ENCODE measurements around the gene TMEM63C. TPM values are rescaled to one million over a fixed set of nuclear protein-coding genes. Genes with fewer than 3 reads are reported as not detected.

TMEM63C gene
- polyA plus RNA-seq, 1 donor from 2014 or later = 0.24 TPM

DNA sequence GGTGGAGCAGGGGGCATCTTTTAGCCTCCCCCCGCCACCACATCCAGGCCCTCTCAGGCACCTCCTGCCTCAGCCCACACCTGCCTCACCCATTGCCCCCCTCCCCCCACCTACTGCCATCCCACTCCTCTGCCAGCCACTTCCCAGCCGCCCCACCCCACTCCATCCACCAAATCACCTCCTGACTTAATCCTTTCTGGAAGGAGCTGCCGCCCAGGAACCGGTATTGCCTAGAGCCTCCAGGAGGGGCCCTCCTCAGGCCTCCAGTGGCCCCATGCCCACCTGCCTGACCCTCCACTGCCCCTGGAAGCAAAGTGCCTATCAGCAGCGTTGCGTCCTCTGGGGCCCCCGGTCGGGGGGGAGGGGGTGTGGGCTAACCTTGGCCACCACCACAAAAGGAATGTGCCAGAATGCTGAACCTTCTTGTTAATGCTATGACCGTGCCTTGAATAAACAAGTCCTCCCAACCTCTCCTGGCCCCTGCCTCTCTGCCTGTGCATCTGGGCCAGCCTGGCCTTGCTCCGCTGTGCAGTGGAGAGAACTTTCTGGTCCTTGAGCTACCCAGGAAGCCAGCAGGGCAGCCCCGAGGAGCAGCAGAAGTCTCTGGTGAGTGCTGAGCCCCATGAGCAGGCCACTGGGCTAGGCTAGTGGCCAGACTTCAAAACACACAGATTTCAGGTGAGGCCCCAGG is 77.6 kb downstream of the TMEM63C start:
- Mint-ChIP-seq H3K9me3 (no peaks in the 10 kb centered on the region), H3K4me1 (peaks cover 0 to 2% (median 0%) of the 10 kb centered on the region in 3 donors), H3K27me3 (peaks cover 8% of the 10 kb centered on the region), H3K4me3 (no peak overlapping the region), H3K27ac (no peak overlapping the region), H3K36me3 (peaks cover 3% of the 10 kb centered on the region)

DNA sequence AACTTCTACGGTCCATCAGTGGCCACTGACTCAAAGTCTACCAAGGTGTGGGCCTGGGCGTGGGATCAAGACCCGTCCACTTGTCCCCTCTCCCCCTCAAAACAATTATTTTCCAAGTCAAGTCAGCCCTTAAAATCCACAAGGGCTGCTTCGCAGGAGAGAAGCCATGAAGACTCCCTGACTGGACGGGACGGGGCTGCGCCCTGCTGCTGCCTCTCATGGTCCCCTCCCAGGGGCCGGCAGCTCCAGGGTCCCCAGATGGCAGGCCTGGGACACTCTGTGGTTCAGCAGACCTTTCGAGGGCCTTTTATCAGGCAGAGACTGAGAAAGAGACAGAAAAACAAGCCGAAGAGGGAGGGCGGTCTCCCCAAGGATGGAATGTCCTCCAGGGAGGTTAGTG is 78.6 kb downstream of the TMEM63C start:
- Mint-ChIP-seq H3K27me3 (peaks cover 8% of the 10 kb centered on the region), H3K27ac (no peak overlapping the region), H3K4me1 (peaks cover 0 to 4% (median 3%) of the 10 kb centered on the region in 3 donors), H3K4me3 (no peak overlapping the region), H3K36me3 (peaks cover 3% of the 10 kb centered on the region), H3K9me3 (no peaks in the 10 kb centered on the region)

DNA sequence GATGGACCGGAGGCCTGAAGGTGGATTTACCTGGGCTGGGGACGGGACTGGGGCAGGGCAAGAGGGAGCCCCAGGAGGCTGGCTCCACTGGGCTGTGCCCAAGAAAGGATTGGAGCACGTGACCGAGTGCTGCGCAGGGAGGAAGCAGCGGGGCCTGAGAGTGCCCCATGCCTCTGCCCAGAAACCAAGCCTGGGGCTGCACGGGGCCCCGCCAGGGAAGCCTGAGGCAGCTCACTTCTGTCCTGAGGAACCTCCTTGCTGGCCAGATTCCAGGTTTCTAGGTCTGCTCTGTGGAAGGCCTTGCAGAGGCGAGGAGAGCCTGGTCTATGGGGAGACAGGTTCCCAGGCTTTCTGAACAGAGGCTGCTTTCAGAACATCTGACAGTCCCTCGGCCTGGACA is 79.0 kb downstream of the TMEM63C start:
- no peaks in the 10 kb centered on the region for H3K9me3 Mint-ChIP-seq
- H3K36me3 Mint-ChIP-seq = peaks cover 3% of the 10 kb centered on the region
- peak overlapping the region in 1 of 3 donors; percentile 10 for H3K27ac Mint-ChIP-seq
- H3K4me3 Mint-ChIP-seq = no peak overlapping the region
- peaks cover 0 to 5% (median 4%) of the 10 kb centered on the region in 3 donors for H3K4me1 Mint-ChIP-seq
- H3K27me3 Mint-ChIP-seq = peaks cover 8% of the 10 kb centered on the region

DNA sequence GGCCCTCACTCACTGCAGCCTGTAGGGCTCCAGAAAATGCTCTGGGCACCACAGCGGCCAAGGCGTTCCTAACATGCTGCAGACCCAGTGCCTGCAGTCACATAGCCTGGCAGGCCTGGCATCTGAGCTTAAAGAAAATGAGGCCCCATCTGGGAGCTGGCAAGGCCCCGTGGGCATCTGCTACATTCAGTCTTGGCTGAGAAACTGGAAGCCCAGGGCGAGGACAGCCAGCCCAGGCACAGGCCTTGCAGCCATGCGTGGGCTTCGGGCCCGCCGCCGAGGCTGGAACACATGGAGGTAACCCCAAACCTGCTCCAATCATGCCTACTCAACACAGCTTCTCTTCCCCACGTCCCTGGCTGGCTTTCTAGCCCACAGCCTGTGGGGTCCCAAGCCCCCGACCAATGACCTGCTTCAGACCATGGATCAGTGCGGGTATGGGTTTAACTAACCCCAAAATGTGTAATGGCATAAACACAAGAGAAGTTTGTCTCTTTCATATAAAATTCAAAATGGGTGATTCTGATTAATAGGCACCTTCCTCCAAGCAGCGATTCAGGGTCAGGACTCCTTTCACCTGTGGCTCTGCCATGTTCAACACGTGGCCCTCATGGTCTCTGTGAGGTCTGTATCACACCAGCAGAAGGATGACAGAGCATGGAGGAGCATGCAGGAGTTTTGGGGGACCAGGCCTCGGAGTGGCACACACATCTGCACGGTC is 83.0 kb downstream of the TMEM63C start:
- H3K27me3 Mint-ChIP-seq = peaks cover 14% of the 10 kb centered on the region
- peaks cover 0 to 7% (median 4%) of the 10 kb centered on the region in 3 donors for H3K4me1 Mint-ChIP-seq
- H3K4me3 Mint-ChIP-seq = no peak overlapping the region
- peaks cover 2% of the 10 kb centered on the region for H3K36me3 Mint-ChIP-seq
- peaks cover 0 to 4% (median 3%) of the 10 kb centered on the region in 3 donors for H3K9me3 Mint-ChIP-seq
- no peak overlapping the region for H3K27ac Mint-ChIP-seq

DNA sequence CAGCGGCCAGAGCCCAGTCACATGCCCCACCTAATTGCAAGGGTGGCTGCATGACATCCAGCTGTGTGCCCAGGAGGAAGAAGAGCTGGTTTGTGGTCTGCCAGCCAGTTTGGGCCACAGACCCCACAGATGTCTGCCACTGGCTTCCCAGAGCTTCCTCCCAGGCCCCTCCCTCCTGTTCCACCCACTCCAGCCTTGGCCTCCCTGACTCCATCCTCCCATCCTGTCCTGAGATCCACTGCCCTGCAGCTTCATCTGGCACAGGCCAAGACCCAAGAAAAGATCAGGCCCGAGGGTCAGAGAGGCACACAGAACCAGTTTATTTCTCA is 83.6 kb downstream of the TMEM63C start:
- H3K9me3 Mint-ChIP-seq = peaks cover 0 to 4% (median 3%) of the 10 kb centered on the region in 3 donors
- peaks cover 14% of the 10 kb centered on the region for H3K27me3 Mint-ChIP-seq
- H3K4me3 Mint-ChIP-seq = peak overlapping the region in 1 of 4 donors; percentile 74
- H3K36me3 Mint-ChIP-seq = peaks cover 2% of the 10 kb centered on the region
- H3K27ac Mint-ChIP-seq = no peak overlapping the region
- H3K4me1 Mint-ChIP-seq = peaks cover 0 to 7% (median 6%) of the 10 kb centered on the region in 3 donors

DNA sequence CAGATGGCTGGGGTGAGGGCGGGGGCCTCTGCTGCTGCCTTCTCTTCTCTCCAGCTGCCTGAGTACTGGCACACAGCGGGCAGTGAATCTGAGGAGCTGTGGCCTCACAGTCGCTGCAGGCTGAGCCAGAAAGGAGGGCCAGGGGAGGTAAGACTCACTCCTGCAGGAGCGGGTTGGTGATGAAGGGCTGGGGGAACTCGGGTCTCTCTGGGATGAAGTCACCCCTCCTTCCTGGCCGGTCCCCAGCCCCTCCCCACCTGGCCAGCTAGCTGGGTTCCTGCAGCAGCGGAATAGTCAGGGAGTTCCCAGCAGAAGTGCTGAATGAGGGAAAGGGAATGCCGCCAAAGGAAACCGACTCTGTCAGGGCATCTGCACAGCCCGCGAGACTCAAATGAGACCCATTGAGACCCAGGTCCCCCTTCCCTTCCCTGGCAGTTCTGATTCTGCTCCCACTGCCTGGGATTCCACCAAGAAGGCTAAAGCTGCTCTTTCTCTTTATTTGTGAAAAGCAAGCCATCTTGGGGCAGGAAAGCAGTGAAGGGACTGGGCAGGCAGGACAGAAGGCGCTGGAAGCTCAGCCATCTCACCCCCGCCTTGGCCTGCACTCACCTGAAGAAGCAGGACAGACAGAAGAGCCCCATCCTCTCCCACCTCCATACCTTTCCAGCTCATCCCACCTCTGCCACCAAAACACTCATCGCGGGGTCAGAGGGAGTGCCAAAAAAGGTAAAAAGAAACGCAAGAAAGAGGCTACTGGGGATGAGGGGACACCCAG is 84.2 kb downstream of the TMEM63C start:
- Mint-ChIP-seq H3K27ac (no peak overlapping the region), H3K36me3 (peaks cover 2% of the 10 kb centered on the region), H3K4me1 (peaks cover 0 to 7% (median 4%) of the 10 kb centered on the region in 3 donors), H3K4me3 (no peak overlapping the region), H3K9me3 (peaks cover 0 to 4% (median 3%) of the 10 kb centered on the region in 3 donors), H3K27me3 (peaks cover 15% of the 10 kb centered on the region)

DNA sequence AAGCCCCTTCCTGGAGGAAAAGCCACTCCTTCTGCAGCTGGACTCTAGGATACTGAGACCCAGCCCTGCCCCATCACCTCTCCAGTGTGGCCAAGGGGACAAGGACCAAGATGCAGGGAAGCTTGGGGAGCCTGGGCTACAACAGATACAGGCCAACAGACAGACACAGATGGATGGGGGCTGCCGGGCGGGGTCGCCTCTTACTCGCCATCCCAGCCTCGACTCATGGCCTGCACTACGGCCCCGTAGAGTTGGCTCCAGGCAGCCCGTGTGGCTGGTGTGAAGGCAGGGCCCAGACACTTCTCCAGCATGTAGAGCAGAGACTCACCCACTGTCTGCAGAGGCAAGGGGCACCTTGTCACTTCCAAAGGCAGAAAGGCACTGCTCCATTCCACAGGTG is 84.7 kb downstream of the TMEM63C start:
- no peak overlapping the region for H3K27ac Mint-ChIP-seq
- H3K27me3 Mint-ChIP-seq = peaks cover 17% of the 10 kb centered on the region
- H3K36me3 Mint-ChIP-seq = peaks cover 2% of the 10 kb centered on the region
- peaks cover 0 to 7% (median 4%) of the 10 kb centered on the region in 3 donors for H3K4me1 Mint-ChIP-seq
- H3K9me3 Mint-ChIP-seq = peaks cover 0 to 4% (median 3%) of the 10 kb centered on the region in 3 donors
- no peak overlapping the region for H3K4me3 Mint-ChIP-seq

DNA sequence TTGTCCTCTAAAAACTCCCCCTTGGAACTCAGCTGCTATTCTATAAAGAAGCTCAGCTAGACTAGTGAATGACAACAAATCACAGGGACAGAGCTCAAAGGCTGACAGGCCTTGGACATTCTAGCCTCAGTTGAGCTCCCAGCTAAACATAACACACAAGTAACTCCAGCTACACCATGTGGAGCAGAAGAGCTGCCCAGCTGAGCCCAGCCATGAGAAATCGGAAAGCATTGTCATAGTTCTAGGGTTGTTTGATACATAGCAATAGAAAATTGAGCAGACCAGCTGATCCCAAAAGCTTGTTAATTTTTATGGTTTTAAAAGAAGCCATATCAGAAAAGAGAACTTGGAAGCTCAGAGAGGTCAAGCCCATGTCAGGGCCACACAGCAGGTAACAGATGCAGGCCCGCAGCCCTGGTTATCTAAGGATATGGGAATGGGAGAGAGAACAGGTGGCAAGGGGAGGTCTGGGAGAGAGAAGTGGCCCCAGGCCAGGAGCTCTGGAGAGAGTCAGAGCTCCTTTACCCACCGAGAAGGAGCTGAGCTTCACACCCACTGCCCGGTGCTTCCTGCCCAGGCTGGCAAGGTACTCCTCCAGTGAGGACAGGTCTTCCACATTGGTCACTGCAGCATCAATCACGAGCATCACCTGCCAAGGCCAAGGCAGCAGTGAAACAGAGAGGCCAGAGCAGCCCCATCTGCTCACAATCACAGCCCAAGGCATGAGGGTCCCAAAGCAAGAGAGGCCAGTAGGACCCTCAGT is 86.5 kb downstream of the TMEM63C start:
- H3K27ac Mint-ChIP-seq = peak overlapping the region in 1 of 3 donors; percentile 39
- peaks cover 2% of the 10 kb centered on the region for H3K36me3 Mint-ChIP-seq
- peaks cover 26% of the 10 kb centered on the region for H3K27me3 Mint-ChIP-seq
- H3K4me3 Mint-ChIP-seq = peak overlapping the region in 1 of 4 donors; percentile 3
- H3K4me1 Mint-ChIP-seq = peaks cover 0 to 7% (median 4%) of the 10 kb centered on the region in 3 donors
- H3K9me3 Mint-ChIP-seq = peaks cover 0 to 4% (median 3%) of the 10 kb centered on the region in 3 donors

DNA sequence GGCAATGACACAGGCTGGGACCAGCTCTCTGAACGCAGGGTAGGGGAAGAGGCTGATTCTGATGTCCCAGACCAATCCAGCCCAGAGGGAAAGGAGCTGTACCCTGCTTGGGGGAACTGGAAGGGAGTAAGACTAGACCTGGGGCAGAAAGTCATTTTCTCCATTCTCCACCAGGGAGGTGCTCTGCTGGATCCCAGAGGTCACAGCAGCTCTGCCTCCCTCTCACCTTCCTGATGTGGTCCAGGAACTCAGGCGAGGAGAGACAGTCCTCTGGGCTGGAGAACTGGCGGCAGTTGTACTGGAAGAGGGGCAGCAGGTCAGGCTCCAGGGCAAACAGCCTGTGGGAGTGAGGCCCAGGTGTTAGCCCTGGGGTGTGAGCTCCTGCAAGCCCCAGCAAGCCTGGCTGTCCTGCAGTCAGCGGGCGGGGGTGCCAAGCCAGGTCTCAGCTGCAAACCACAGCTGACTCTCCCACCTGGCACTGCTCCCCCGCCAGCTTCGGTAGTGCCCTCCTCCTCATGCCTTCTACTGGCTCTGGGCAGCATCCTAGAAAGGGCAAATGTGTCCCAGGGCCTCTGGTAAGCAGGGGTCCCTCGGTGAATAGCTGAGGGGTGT is 87.5 kb downstream of the TMEM63C start:
- peaks cover 26% of the 10 kb centered on the region for H3K27me3 Mint-ChIP-seq
- peak overlapping the region in 1 of 3 donors; percentile 71 for H3K27ac Mint-ChIP-seq
- H3K4me3 Mint-ChIP-seq = no peak overlapping the region

DNA sequence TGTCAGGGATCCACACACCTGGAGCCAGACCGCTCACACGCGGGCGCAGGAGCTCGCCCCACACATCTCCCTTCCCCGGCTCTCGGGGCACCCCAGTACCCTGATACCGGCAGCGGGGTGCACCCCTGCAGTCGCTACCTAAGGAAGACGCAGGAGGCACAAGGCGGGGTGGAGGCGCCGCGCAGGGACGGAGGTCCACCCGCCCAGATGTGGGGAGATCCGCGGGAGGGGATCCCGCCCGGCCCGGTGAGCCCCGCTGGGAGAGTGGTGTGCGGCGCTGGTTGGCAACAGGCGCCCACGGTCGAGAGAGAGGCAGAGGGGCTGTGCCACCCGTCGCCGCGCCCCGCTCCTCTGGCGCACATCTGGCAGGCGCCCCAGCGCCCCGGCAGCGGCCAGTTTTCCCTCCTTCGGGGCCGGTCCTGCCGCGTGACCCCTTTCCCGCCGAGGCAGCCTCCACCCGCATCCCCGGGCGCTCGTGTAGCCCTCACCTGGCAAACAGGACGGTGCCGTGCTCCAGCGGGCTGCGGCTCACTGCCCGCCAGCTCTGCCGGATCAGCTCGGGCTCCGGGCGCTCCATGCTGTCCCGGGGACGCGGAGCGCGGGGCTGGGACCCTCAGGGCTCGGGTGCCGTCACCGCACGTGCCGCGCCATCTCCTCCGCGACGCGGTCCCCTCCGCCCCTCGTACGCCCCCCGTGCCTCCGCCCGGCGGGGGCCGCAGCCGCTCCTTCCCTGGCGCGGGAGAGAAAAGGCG is 88.9 kb downstream of the TMEM63C start:
- H3K27me3 Mint-ChIP-seq = peaks cover 26% of the 10 kb centered on the region

More for the DNA sequence above, 87.5 kb downstream of the TMEM63C start:
- peaks cover 2% of the 10 kb centered on the region for H3K36me3 Mint-ChIP-seq
- H3K4me1 Mint-ChIP-seq = peaks cover 0 to 7% (median 4%) of the 10 kb centered on the region in 3 donors
- H3K9me3 Mint-ChIP-seq = peaks cover 0 to 4% (median 3%) of the 10 kb centered on the region in 3 donors

DNA sequence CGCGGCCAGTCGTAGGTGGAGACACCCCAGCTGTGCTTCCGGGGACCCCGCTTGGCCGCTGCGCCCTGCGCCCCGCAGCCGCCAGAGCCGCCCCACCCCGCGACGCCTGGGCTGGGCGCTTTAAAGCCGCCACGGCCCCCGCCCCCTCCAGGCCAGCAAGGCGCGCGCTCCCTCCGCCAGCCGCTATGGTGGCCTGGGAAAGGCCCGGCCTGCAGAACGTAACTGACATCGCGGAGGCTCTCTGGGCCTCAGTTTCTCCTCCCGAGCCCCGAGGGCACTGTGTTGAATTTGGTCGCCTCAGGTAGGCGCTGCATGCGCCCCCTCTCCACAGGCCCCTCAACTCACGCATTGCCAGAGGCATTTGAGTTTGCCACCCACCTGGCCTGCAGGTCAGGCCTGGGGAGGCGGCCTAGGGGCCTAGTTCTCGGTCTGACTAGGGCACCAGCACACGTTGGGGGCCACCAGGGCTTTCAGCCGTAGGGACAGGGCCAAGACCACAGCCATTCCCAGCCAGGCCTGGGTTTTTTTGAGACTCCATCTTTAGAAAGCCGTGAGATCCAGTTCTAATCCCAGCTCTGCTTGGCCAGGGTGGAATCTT is 89.6 kb downstream of the TMEM63C start, which contains the start of gene NGB:
Gene NGB, minus strand, starts transcription at position 94 of the 598 bp plus-strand sequence. CDS start 269 bp downstream, outside the sequence.
- Mint-ChIP-seq H3K4me1 (peaks cover 0 to 3% (median 1%) of the 10 kb centered on the region in 3 donors), H3K9me3 (peaks cover 0 to 4% (median 3%) of the 10 kb centered on the region in 3 donors), H3K4me3 (peak within 1 kb of the TSS in 1 of 4 donors; percentile 52), H3K36me3 (peaks cover 2% of the 10 kb centered on the region), H3K27me3 (peaks cover 26% of the 10 kb centered on the region), H3K27ac (peak within 1 kb of the TSS in 1 of 3 donors; percentile 39)

More for the DNA sequence above, 88.9 kb downstream of the TMEM63C start:
- Mint-ChIP-seq H3K36me3 (peaks cover 2% of the 10 kb centered on the region), H3K4me3 (no peak overlapping the region), H3K27ac (no peak overlapping the region), H3K4me1 (peaks cover 0 to 3% (median 1%) of the 10 kb centered on the region in 3 donors), H3K9me3 (peaks cover 0 to 4% (median 3%) of the 10 kb centered on the region in 3 donors)

DNA sequence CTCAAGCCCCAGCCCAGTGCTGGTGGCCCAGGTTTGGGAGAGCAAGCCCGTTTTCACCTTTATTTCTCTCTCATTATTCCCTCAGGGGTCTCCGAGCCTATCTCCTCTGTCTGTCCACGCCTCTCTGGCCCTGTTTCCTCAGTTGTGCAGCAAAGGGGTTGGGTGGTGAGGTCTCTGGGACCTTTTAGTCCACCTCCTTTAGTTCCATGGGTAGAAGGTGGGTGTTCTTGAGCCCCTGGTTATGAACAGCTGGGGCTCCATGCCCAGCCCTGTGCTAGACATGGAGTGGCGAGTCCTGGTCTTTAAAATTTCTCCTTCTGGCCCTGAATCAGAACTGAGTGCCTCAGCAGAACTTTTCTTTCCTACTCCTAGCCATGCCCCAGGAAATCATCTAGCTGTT is 90.7 kb downstream of the TMEM63C start:
- Mint-ChIP-seq H3K4me3 (no peak overlapping the region), H3K27me3 (peaks cover 26% of the 10 kb centered on the region), H3K4me1 (peaks cover 0 to 3% (median 1%) of the 10 kb centered on the region in 3 donors), H3K27ac (no peak overlapping the region), H3K9me3 (peaks cover 0 to 4% (median 3%) of the 10 kb centered on the region in 3 donors), H3K36me3 (peaks cover 2% of the 10 kb centered on the region)

DNA sequence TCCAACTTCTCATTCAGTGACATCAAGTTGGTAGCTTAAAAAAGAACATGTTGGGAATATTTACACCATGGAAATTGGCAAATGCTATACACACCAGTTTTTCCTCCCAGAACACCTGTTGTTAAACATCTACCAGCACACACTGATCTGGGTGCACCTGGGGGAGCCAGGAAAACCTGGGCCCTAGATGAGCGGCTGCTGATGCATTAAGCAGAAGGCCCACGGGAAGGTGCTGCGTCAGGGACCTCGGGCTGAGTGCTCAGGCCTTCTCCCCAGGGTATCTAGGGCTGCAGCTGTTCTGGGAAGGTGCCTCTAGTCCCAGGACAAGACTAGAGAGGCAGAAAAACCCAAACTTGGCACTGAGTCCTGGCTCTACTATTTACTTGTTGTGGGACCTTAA is 92.2 kb downstream of the TMEM63C start:
- peaks cover under 1% of the 10 kb centered on the region for H3K36me3 Mint-ChIP-seq
- H3K4me1 Mint-ChIP-seq = peaks cover 0 to 3% (median 1%) of the 10 kb centered on the region in 3 donors
- no peak overlapping the region for H3K27ac Mint-ChIP-seq

More for the DNA sequence above, 92.2 kb downstream of the TMEM63C start:
- Mint-ChIP-seq H3K4me3 (no peak overlapping the region), H3K27me3 (peaks cover 17% of the 10 kb centered on the region), H3K9me3 (no peaks in the 10 kb centered on the region)
